Fibroblast of lung (primary cell): ENCODE data around the gene ANTXRL.

ENCODE experiments used
- CTCF ChIP-seq, 2 donors: IDR thresholded peaks in 1 of 2; conservative IDR thresholded peaks in 1 of 2; 1 replicate in 1 of 2; 2 replicates in 1 of 2; pipeline ENCODE4 v1.5.1; 2011 to 2012; ENCODE audit warnings: low read length in 2 of 2, control low read depth in 1 of 2, inconsistent platforms in 1 of 2, low read depth in 1 of 2, mild to moderate bottlenecking in 1 of 2
- EZH2 ChIP-seq: IDR thresholded peaks from 2 replicates; pipeline ENCODE4 v1.5.1; 2012; ENCODE audit warnings: low read length, control low read depth, mild to moderate bottlenecking; ENCODE audit errors: missing control alignments

GRCh38 chr10:46291817-46292572, 5.2 kb downstream of the ANTXRL start:
- TF ChIP-seq EZH2 (no peak), CTCF (conservative IDR thresholded peaks at IDR 0.05 in 1 of 2, IDR thresholded peaks at IDR 0.05 in 1 of 2; ENCODE audit: low read depth in 1 of 2, low read length in 2 of 2) (no peak)
